GM21447 (cell line): Measurements from ENCODE around the gene C9orf78.

Experiments
- ATAC-seq: cut with Tn5 transposase; IDR thresholded peaks from one replicate; pipeline ENCODE4 v1.9.1; 2021; ENCODE audit not compliant: unreplicated experiment

Gene C9orf78

DNA sequence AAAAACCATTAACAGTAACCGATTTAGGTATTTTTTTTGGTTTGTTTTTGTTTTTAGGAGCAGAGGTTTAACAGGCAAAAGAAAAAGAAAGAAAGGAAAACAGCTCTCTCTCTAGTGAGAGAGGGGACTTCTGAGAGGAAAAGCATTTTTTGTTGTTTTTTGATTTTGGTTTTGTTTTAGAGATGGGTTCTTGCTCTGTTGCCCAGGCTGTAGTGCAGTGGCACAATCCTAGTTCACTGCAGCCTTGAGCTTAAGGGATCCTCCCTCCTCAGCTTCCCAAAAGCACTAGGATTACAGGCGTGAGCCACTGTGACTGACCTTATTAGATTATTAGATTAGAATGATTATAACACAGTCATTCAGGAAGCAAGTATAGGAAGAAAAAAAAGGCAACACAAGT is 10.3 kb upstream of the C9orf78 start:
- ATAC-seq = no peak

DNA sequence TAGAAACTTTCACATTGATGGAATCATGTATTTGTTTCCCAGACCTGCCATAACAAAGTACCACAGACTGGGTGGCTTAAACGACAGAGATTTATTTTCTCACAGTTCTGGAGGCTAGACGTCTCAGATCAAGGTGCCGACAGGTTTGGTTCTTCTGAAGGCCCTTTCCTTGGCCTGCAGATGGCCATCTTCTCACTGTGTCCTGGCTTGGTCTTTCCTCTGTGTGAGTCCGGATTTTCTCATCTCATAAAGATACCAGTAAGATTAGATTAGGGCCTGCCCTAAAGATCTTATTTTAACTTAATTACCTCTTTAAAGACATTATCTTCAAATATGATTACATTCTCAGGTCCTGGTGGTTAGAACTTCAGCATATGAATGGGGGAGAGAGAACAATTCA is 6.0 kb upstream of the C9orf78 start:
- ATAC-seq = no peak

DNA sequence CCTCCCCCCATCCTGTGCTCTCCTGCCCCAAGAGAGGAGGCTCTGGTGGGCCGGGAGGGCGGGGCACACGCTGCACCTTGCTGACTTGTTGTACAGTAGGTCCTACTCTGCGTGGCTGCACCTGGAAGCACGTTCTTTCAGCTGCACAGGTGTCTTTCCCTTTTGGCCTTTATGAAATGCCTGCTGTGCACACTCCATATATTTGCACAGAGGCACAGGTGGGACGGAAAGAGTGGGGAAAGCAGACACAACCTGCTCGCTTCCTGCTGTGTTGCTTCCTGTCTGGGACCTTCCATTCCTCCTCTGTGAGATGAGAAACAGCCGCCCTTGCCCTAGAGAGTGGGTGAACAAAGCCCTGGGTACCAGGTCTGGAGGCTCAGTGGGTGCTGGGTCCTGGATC is 5.0 kb upstream of the C9orf78 start:
- ATAC-seq = no peak

DNA sequence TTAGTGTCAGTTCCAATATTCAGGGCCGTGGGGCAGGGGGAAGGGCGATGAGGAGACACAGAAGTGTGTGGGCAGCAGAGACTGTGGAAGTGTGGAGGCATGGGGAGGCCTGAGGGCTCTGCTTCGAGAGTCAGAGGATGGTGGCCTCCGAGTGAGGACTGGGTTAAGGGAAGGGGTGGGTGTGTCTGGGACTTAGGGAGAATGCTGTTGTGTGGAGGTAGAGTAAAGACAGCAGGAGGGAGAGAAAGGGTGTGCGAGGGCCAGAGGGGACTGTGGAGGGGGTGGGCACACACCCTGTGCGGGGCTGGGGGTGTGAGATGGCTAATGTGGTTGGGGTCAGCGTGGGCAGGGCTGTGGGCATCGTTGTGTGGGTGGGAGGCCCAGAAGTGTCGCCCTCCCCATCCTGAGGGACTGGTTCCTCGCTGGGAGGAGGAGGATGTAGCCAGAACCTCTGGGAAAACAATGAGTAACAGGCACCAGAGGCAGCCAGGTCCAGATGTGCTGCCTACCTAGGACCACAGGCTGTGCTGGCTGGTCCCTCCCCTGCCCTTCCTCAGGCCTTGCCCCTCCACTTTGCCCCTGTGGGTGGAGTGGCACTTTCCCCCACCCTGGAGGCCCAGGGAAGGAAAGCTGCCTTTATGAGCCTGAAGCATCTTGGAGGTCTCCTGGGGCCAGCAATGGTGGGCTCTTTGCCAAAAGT is 4.4 kb upstream of the C9orf78 start:
- no peak for ATAC-seq

DNA sequence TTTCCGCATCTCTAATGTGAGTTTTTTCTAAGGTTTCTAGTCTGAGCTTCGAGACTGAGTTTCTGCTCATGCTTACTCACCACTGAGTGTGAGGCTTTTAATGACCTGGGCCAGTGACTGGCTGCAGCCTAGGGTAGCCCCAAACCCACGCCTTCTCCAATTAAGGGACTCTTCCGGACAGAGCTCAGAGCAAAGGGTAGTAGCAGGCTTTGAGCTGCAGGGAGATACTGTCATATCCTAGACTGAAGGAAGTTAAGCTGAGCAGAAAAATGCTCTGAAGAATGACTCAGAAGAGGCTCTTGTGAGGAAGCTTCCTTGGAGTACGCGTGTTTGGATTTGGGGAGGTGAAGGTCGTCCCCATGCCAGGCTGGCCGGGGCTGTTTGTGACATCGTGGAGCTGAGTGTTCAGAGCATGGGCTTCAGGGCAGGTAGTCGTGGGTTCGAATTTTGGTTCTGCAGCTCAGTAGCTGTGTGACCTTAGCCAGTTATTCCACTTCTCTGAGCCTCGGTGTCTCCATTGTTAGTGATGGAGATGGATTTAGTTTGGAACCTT is 3.7 kb upstream of the C9orf78 start:
- ATAC-seq = no peak

DNA sequence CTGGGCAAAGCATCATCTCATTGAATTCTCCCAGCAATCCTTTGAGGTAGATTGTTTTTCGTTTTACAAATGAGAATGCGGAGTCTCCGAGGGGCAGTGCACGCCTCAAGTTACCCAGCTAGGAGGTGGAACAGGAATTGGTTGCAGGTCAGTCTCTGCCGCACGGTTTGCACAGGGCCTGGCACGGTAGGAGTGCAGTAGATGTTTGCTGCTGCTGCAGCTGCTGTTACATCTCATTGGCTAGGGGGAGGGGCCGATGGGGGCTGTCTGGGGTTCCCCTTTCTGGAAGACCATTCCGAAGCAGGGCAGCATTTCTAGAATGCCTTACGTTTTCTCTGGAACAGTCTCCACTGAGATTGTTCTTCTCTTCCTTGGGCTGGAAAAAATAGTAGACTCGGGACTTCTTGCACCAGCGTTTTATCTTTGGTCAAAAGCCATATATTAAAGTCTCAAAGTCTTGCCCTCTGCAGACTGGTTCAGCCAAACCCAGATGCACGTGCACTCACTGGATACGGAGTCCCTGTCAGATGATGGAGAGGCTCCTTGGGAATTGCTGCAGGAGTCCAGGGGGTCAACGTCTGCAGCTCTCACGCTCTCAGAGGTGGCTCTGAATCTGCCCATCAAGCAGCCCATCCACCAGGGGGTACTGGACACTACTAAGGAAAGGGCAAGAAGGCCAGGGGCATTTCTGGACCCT is 1.4 kb upstream of the C9orf78 start:
- no peak for ATAC-seq

DNA sequence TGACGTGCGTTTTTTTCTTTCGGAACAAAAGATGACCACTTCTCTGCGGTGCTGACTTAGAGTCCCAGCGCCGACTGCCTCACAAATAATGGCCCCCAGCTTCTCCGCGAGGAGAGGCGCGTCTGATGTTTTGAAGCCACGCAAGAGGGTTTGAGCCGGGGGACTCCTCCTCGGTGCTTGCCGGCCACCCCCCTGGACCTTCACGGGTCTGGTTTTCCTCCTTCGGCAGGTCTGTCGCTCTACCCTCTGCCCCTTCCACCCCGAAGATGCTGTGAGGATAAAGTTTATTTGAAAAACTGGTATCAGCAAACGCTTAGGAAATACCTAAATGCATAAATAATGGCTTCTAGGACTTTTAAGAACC is 767 bp upstream of the C9orf78 start:
- no peak for ATAC-seq

DNA sequence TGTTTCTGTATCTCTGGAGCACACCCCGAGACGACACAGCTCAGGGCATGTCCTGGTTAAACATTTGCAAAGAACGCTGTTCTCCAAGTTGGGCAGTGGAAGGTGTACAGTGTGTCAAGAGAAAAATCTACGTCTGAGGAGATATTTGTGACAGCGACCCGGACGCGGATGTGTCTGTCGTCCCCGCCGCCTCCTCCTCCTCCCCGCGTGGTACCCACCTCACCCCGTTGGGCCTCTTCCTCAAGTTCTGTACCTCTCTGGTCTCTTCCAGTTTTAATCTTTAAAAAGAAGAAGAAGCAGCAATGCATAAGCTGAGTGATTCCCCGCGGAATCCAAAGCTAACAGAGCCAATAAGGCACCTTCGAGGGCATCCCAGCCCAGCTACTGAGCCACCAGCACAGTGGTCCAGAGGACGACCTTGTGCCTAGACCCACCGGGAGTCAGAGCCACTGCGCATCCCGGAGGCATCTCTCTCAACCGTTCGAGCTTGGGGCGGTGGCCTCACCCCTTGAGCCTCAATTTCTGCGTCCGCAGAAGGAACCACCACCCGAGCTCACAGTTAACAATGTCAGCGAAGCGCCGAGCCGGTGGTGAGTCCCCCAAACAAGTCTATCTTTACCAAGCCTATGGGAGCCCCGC is 467 bp downstream of the C9orf78 start:
- ATAC-seq = peak; percentile 22

DNA sequence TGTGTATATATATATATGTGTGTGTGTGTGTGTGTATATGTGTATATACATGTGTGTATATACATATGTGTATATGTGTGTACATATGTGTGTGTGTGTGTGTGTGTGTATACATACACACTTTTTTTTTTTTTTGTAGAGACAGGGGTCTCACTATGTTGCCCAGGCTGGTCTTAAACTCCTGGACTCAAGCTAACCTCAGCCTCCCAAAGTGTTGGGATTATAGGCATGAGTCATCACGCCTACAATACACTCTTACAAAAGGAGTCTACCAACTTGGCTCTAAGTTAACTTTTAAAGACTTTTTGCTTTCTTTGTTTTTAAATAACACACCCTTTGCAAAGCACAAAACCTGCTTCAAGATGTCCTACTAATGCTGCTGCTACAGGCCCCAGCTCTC is 2.1 kb downstream of the C9orf78 start:
- ATAC-seq = no peak

DNA sequence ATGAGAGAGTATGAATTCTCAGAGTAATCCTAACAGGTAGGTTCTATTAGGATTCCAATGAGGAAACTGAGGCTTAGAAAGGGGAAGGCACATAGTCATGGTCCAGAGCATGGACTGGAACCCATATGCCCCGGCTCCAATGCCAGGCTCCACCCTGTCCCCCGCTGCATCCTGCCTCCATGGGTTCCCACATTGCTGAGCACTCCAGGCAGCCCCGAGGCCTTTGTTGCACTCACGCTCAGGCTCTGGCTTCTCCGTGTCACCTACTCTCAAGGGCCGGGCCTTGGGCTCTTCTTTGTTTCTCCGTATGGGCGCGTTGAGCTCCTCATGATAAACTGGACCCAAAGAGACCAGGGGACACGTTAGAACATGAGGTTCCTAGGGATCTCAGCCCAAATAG is 6.1 kb downstream of the C9orf78 start:
- ATAC-seq = no peak

DNA sequence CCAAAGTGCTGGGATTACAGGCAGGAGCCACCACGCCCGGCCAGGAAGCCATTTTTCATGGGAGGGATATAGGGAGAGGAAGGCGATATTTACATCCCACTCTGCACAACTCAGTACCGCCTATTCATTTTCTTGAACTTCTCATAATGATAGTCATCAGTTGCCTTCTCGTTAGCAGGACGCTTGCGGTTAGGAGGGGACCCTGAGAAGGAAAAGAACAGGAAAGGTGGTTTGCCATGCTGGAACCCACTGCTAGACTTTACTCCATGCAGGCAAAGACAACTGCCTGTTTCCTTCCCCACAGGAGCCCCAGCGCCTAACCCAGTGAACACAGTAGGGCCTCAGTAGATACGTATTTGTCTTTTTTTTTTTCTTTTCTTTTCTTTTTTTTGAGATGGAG is 7.0 kb downstream of the C9orf78 start:
- no peak for ATAC-seq

DNA sequence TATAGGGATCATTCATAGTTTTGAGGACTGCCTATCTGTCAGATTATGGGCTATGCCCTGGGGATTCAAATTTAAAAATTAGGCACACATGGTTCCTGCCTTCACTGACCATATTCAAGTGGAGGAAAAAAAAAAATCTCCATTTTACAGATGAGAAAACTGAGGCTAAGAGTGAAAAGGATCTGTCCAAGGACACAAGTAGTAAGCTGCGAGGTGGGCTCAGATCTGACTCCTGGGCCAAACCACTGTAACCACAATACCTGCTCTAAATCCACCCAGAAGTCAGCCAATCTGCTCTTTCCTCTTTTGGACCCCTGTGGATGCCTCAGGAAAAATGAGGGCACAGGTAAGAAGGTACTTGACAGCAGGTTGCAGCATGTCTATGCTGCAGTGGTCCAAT is 8.3 kb downstream of the C9orf78 start:
- no peak for ATAC-seq

DNA sequence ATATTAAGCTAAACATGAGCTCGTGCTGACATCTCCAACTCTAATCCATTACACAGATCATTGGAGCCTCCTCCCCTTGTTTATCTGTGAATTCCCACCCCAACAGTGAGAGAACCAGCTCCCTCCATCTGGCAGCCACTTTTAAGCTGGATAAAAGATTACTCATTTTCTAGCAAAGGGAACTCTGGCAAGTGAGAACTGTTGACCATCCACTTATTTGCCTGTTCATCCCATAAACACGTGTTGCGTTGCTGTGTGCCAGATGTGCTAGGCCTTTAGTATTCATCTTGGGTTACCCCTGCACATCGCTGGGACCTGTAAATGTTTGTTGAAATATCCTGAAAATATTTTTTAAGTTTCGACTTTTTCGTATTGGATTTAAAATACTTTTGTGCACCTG is 8.7 kb downstream of the C9orf78 start:
- ATAC-seq = no peak

DNA sequence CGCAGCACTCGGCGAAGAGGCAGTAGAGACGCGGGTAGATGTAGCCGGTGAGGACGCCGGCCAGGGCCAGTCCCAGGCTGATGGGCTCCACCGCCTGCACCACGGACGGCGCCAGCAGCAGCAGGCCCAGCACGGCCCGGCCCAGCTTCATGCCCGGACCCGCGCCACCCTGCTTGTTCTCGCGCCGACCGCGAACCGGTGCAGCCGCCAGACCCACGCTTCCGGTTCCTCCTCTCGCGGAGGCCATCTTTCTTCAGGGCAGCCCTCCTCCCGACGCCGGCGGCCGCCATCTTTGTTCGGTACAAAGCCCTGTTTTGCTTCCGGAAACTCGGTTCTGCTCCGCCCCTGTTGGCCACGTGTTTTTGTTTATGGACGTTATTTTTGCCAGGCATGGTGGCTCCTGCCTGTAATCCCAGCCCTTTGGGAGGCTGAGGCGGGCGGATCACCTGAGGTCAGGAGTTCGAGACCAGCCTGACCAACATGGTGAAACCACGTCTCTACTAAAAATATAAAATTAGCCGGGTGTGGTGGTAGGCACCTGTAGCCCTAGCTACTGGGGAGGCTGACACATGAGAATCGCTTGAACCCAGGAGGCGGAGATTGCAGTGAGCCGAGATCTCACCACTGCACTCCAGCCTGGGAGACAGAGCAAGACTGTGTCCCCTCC is 11.0 kb downstream of the C9orf78 start, which contains the start of gene TOR1A:
Gene TOR1A (minus strand): TSS at position 202 of the 667 bp plus-strand sequence. CDS start 51 bp downstream, at position 151.
- peak; percentile 91 for ATAC-seq

DNA sequence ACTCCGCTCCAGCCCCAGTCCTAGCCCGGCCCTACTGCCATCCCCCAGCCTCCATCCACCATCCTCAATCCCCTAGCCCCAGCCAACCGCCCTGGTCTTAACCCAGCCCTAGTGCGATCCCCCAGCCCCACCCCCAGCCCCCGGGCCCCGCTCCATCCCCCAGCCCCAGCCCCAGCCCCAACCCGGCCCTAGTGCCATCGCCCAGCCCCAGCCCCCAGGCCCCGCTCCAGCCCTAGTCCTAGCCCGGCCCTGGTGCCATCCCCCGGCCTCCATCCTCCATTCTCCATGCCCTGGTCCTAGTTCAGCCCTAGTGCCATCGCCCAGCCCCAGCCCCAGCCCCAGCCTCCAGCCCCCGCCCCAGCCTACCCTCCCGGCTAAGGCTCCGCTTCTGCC is 11.5 kb downstream of the C9orf78 start:
- ATAC-seq = no peak

DNA sequence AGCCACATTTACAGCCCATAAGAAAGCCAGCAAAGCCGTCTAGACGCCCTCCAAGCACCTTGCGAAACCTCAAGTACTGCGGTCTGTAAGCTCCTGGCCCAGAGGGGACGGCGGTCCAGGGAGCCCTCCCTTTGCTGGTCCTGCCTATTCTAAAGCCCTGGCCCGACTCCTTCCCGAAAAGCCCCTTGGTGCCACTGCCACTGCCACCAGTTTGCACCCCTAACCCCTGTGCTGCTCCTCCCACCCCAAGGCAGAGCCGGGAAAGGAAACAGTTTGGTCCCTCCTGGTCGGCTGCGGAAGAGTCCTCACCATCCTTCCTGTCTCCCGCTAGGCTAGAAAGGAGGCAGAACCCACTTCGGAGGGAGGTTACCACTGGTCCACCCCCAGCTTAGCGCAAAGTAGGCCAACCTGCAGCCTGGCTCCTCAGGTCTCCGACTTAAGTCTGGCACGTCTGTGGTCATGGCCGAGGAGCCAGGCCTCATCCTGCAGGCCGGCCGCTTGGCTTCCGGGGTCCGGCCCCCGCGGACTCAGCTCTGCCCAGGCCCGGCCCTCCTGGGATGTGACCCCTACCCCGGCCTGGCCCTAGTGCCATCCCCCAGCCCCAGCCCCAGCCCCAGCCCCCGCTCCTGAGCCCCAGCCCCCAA is 12.1 kb downstream of the C9orf78 start:
- ATAC-seq = no peak

DNA sequence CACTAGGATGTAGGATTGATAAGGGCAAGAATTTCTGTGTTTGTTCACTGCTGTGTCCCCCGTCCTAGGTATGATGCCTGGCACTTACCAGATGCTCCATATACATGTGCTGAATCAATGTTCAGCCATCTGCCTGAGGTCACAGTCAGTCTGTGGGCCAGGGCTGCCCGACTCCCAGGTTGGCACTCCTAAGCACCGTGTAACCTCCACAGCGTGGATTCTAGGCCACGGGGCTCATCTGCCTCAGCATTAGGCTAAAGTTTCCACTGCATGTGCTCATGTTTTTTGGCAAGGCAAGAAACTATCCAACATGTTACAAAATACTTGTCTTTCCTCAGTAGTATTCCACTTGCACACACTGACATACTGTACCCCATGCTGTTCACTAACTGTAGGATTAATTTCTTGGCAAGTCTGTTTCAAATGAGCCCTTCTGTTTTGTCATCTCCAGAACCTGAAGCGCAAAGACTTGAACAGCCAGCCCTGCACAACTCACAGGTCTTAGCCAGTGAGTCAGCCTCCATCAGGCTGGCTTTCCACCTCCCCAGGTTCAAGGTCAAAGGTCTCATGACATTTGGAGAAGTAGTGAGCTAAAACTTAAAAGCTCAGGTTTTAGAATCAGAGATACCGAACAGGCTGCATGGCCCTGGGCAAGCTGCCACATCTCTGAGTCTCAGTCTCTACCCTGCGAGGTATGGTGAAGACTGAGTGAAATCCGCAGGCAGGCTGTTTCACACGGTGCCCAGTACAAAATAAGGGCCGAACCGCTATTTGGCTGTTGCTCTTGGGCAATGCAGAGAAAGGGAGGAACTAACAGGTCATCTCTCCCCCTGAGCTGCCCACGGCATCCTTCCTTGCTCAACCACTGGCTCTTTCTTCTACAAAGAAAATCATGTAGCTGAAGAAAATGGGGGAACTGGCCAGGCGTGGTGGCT is 18.3 kb downstream of the C9orf78 start:
- no peak for ATAC-seq

DNA sequence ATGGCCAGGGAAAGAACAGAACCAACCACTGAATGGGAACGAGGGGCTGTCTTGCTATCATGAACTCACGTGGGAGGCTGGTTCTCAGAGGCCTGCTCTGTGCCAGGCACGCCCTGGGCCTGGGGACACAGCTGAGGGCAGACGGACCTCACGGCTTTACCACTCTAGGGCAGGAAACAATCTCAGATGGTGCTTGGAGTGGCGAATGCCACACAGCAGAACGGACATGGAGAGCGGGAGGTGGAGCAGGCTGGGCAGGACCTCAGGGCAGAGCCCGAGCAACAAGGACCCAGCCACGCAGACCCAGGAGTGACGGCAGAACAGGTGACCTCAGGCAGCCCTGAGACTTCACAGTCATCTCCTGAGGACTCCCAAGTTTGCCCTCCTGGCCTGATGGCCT is 19.8 kb downstream of the C9orf78 start:
- no peak for ATAC-seq

DNA sequence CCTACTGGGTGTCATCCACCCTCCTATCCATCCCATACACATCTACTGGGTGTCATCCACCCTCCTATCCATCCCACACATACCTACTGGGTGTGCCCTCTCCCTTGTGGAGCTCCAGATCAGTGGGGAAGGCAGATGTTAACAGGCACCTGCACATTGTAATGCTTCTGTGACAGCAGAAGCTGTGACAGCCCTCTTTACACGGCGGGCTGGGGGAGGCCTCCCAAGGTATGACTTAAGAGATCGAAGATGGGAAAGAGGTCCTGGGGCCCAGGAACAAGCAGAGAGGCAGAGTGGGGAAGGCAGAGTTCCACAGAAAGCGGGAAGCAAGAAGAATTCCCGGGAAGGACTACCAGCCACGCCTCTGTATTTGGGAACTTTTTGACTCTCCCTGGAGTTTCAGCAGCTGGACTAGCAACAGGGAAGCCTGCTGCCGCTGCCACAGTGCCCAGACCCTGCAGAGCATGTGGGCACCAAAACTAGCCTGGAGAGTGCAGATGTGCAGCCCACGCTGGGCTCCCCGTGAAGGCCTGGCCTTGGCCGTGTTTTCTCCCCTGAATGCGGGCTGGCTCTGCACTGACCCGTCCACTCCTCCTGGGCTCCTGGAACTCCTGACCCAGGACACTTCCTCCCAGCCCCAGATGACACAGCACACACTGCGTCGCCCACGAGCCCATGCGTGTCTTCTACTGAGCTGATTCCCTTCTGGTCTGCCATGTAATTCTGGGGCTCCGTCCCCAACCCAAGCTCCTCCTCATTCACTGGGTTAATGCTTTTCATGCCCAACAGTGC is 20.4 kb downstream of the C9orf78 start:
- no peak for ATAC-seq
